ENCODE measurements around the gene DIDO1. TPM values are rescaled to one million over a fixed set of nuclear protein-coding genes. Genes with fewer than 3 reads are reported as not detected.

The DIDO1 gene
- total and polyA plus RNA-seq, 9 of the 15 experiments (the other 6 are each of a cell fraction or from before 2014, with no cell fraction given) = 4.4 to 46.8 (median 31.2) TPM

- TF ChIP-seq BRF1 (IDR thresholded peaks at IDR 0.05; ENCODE audit: borderline replicate concordance, extremely low read depth, insufficient read length) (no peak), MECOM (CRISPR knock-in tag; IDR thresholded peaks at IDR 0.05) (no peak), VEZF1 (CRISPR knock-in tag; IDR thresholded peaks at IDR 0.05) (no peak), CHAMP1 (IDR thresholded peaks at IDR 0.05) (no peak), SAFB (IDR thresholded peaks at IDR 0.05; ENCODE audit: borderline replicate concordance, low read depth, low read length) (no peak), ZBTB9 (CRISPR knock-in tag; IDR thresholded peaks at IDR 0.05) (no peak), MAFF (IDR thresholded peaks at IDR 0.05; ENCODE audit: low read length) (no peak; the same call in 1 of the 2 replicates), TRIM28 (IDR thresholded peaks at IDR 0.05) (peak; percentile 93), PRDM10 (IDR thresholded peaks at IDR 0.05; ENCODE audit: partially characterized antibody) (no peak), ARID3A (IDR thresholded peaks at IDR 0.05; ENCODE audit: borderline replicate concordance, low read depth, low read length) (no peak), TFAP4 (CRISPR knock-in tag; IDR thresholded peaks at IDR 0.05; ENCODE audit: borderline replicate concordance) (peak; percentile 80; the same call in 1 of the 2 replicates), MEF2D (tag; conservative IDR thresholded peaks at IDR 0.05; ENCODE audit: low read depth) (no peak)
Observed at GRCh38 chr20:62937268-62938104, 11.2 kb upstream of the DIDO1 start (continued).

Measured in K562 (cell line).